PC-3 (cell line): Measurements from ENCODE around the gene TMEM161A.

Source experiments
- EZH2 ChIP-seq: fragments of 300-600 bp; sonication (generic); IDR thresholded peaks from one replicate; pipeline ENCODE4 v1.6.1; 2017; ENCODE audit warnings: antibody characterized with exemption, mild to moderate bottlenecking, low read length; ENCODE audit not compliant: unreplicated experiment
- TF ChIP-seq, protein P1 (sequence below): fragments of 300-600 bp; sonication (generic); conservative IDR thresholded peaks from 2 replicates; pipeline ENCODE4 v1.5.1; 2017; ENCODE audit warnings: antibody characterized with exemption, low read depth, mild to moderate bottlenecking, low read length

DNA sequence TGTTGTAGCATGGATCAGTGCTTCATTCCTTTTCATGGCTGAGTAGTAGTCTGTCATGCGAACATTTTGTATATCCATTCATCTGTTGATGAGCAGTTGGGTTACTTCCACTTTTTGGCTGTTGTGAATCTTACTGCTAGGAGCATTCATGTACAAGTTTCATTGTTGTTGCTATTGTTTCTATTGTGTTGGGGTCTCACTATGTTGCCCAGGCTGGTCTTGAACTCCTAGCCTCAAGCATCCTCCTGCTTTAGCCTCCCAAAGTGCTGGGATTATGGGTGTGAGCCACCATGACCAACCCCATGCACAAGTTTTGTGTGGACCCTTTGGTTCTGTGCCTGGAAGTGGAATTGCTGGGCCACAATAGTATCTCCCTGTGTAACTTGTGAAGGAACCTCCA is 58.7 kb downstream of the TMEM161A start:
- TF ChIP-seq, protein P1, sequence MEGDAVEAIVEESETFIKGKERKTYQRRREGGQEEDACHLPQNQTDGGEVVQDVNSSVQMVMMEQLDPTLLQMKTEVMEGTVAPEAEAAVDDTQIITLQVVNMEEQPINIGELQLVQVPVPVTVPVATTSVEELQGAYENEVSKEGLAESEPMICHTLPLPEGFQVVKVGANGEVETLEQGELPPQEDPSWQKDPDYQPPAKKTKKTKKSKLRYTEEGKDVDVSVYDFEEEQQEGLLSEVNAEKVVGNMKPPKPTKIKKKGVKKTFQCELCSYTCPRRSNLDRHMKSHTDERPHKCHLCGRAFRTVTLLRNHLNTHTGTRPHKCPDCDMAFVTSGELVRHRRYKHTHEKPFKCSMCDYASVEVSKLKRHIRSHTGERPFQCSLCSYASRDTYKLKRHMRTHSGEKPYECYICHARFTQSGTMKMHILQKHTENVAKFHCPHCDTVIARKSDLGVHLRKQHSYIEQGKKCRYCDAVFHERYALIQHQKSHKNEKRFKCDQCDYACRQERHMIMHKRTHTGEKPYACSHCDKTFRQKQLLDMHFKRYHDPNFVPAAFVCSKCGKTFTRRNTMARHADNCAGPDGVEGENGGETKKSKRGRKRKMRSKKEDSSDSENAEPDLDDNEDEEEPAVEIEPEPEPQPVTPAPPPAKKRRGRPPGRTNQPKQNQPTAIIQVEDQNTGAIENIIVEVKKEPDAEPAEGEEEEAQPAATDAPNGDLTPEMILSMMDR: no peak
- TF ChIP-seq EZH2: no peak
